ACC112 (cell line): ENCODE results near the gene GCFC2.

Experiments
- H2AFZ ChIP-seq: fragments of 200-600 bp; sonication (generic); one replicate; pipeline ENCODE4 v1.6.0; 2017; ENCODE audit warnings: antibody characterized with exemption, low read length; ENCODE audit not compliant: unreplicated experiment
- H3K27ac ChIP-seq: fragments of 200-600 bp; sonication (generic); 2 replicates; pipeline ENCODE4 v1.5.1; 2014; ENCODE audit warnings: low read depth, mild to moderate bottlenecking, antibody characterized with exemption, low read length, moderate library complexity
- H3K27me3 ChIP-seq: fragments of 200-600 bp; sonication (generic); 2 replicates; pipeline ENCODE4 v1.6.1; 2014; ENCODE audit warnings: mild to moderate bottlenecking, antibody characterized with exemption, low read length, moderate library complexity, mixed read lengths; ENCODE audit not compliant: insufficient read depth
- H3K36me3 ChIP-seq: fragments of 200-600 bp; sonication (generic); 2 replicates; pipeline ENCODE4 v1.6.1; 2016; ENCODE audit warnings: mild to moderate bottlenecking, antibody characterized with exemption, low read length, moderate library complexity, mixed read lengths; ENCODE audit not compliant: insufficient read depth
- H3K4me1 ChIP-seq: fragments of 200-600 bp; sonication (generic); one replicate; pipeline ENCODE4 v1.6.1; 2016; ENCODE audit warnings: low read length, mixed read lengths; ENCODE audit not compliant: insufficient read depth, unreplicated experiment, control insufficient read depth
- H3K4me3 ChIP-seq: fragments of 200-600 bp; sonication (generic); 2 replicates; pipeline ENCODE4 v1.5.1; 2014; ENCODE audit warnings: mild to moderate bottlenecking, low read depth, low read length
- H3K79me2 ChIP-seq: fragments of 200-600 bp; sonication (generic); one replicate; pipeline ENCODE4 v1.6.0; 2016; ENCODE audit warnings: low read length; ENCODE audit not compliant: control insufficient read depth, unreplicated experiment, insufficient read depth

The GCFC2 gene

GRCh38 chr2:75614162-75614651 lies 96.5 kb downstream of the GCFC2 start:
- H3K4me3 ChIP-seq: no peak overlapping the region
- H3K27ac ChIP-seq: no peak overlapping the region
- H3K79me2 ChIP-seq: no peaks in the 10 kb centered on the region
- no peaks in the 10 kb centered on the region for H3K4me1 ChIP-seq
- 0 out of 2 replicates have a peak, but pooled peaks cover 2% of the 10 kb centered on the region for H3K27me3 ChIP-seq
- no peak overlapping the region for H2AFZ ChIP-seq
- H3K36me3 ChIP-seq: no peaks in the 10 kb centered on the region

- H3K4me1 ChIP-seq: peaks cover 11% of the 10 kb centered on the region
- 0 out of 2 replicates have a peak, but pooled peaks cover 2% of the 10 kb centered on the region for H3K27me3 ChIP-seq
- no peak overlapping the region for H3K4me3 ChIP-seq
- no peak overlapping the region for H3K27ac ChIP-seq
- no peaks in the 10 kb centered on the region for H3K36me3 ChIP-seq
- H2AFZ ChIP-seq: no peak overlapping the region
- no peaks in the 10 kb centered on the region for H3K79me2 ChIP-seq
Observed at GRCh38 chr2:75612862-75613243, 97.9 kb downstream of the GCFC2 start.
